KMS-11 (cell line): ENCODE data around the gene PIH1D1.

Experiments used
- H2AFZ ChIP-seq: fragments of 200-600 bp; sonication (generic); 2 replicates; pipeline ENCODE4 v1.6.1; 2016; ENCODE audit warnings: antibody characterized with exemption, mixed run types, low read depth
- H3K27ac ChIP-seq: fragments of 200-600 bp; sonication (generic); 2 replicates; pipeline ENCODE4 v1.6.1; 2016; ENCODE audit warnings: mild to moderate bottlenecking, mixed run types
- H3K27me3 ChIP-seq: fragments of 200-600 bp; sonication (generic); 2 replicates; pipeline ENCODE4 v1.6.1; 2017; ENCODE audit warnings: mild to moderate bottlenecking, low read depth, mixed run types, moderate library complexity; ENCODE audit not compliant: insufficient read depth
- H3K36me3 ChIP-seq: fragments of 200-600 bp; sonication (generic); 2 replicates; pipeline ENCODE4 v1.6.1; 2017; ENCODE audit warnings: mild to moderate bottlenecking, mixed run types; ENCODE audit not compliant: insufficient read depth
- H3K4me1 ChIP-seq: fragments of 200-600 bp; sonication (generic); 2 replicates; pipeline ENCODE4 v1.6.1; 2016; ENCODE audit warnings: mild to moderate bottlenecking, low read depth, mixed run types; ENCODE audit not compliant: poor library complexity, severe bottlenecking
- H3K4me2 ChIP-seq: fragments of 200-600 bp; sonication (generic); 2 replicates; pipeline ENCODE4 v1.7.0; 2016; ENCODE audit warnings: mild to moderate bottlenecking, mixed run types
- H3K4me3 ChIP-seq: fragments of 200-600 bp; sonication (generic); IDR thresholded peaks from 2 replicates; pipeline ENCODE4 v1.6.1; 2017; ENCODE audit warnings: low read depth, low read length, mixed read lengths; ENCODE audit not compliant: insufficient read depth
- H3K79me2 ChIP-seq: fragments of 200-600 bp; sonication (generic); 2 replicates; pipeline ENCODE4 v1.6.1; 2016; ENCODE audit warnings: low read depth, mixed run types; ENCODE audit not compliant: insufficient read depth
- H3K9ac ChIP-seq: fragments of 200-600 bp; sonication (generic); 2 replicates; pipeline ENCODE4 v1.6.1; 2016; ENCODE audit warnings: mild to moderate bottlenecking, mixed run types
- H4K20me1 ChIP-seq: fragments of 200-600 bp; sonication (generic); 2 replicates; pipeline ENCODE4 v1.6.1; 2016; ENCODE audit warnings: mild to moderate bottlenecking, mixed run types; ENCODE audit not compliant: insufficient read depth
- TF ChIP-seq, protein P1 (sequence below): fragments of 200-600 bp; sonication (generic); conservative IDR thresholded peaks from 2 replicates; pipeline ENCODE4 v1.6.1; 2017; ENCODE audit warnings: low read depth, mild to moderate bottlenecking, antibody characterized with exemption, low read length, moderate library complexity, mixed read lengths

Gene PIH1D1

DNA sequence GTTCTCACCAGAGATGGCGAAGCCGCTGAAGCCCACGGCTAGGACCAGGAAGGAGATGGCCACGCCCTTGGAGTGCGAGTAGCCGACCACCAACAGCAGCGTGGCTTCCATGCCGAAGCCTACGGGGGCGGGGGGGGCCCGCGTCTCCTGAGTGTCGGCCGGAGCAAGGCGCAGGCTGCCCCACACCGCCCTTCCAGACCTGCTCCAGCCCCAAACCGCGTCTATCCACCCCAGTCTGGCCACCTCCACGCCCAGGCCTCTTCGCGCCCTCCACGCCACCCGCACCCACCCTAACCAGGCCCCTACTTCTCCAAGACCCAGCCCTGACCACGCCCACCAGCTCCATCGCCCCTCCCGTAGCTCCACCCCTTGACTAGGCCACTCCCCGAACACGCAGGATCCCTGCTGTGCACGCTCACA, 20.3 kb downstream of the PIH1D1 start:
- Histone ChIP-seq H3K4me2 (no peak overlapping the region), H3K27me3 (peaks cover 91% of the 10 kb centered on the region), H3K4me3 (no peak overlapping the region), H3K36me3 (no peaks in the 10 kb centered on the region), H3K27ac (no peak overlapping the region), H3K79me2 (no peaks in the 10 kb centered on the region), H2AFZ (no peak overlapping the region), H3K9ac (no peak overlapping the region), H3K4me1 (peaks cover 6% of the 10 kb centered on the region), H4K20me1 (no peaks in the 10 kb centered on the region)
- TF ChIP-seq, protein P1, sequence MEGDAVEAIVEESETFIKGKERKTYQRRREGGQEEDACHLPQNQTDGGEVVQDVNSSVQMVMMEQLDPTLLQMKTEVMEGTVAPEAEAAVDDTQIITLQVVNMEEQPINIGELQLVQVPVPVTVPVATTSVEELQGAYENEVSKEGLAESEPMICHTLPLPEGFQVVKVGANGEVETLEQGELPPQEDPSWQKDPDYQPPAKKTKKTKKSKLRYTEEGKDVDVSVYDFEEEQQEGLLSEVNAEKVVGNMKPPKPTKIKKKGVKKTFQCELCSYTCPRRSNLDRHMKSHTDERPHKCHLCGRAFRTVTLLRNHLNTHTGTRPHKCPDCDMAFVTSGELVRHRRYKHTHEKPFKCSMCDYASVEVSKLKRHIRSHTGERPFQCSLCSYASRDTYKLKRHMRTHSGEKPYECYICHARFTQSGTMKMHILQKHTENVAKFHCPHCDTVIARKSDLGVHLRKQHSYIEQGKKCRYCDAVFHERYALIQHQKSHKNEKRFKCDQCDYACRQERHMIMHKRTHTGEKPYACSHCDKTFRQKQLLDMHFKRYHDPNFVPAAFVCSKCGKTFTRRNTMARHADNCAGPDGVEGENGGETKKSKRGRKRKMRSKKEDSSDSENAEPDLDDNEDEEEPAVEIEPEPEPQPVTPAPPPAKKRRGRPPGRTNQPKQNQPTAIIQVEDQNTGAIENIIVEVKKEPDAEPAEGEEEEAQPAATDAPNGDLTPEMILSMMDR, result no peak

DNA sequence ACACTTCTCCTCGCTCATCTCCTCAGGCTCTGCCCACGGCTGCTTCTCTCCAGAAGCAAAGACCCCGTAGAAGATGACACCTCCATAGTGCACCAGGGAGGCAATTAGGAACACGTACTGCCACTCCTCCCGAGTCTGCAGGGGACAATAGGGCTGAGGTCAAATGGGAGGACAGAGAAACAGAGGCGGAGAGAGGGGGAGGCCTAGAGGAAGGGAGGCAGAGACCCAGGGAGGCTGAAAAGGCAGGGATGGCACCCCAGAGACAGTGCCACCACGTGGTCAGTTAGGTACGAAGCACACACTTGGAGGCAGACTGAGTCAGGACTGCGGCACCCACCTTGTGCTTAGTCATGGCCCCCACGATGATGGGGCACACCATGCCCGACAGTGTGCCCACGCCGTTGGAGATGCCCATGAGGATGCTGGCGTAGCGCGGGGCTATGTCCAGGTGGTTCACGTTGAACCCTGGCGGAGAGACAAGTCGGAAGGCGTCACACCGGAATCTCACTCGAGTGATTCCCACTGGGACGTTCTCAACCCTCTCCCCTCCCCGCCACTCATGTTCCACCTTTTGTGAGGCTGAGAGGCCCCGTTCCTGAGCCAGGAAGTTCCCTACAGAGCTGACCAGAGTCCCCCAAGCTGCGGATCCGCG, 20.8 kb downstream of the PIH1D1 start:
- Histone ChIP-seq H3K27ac (no peak overlapping the region), H2AFZ (no peak overlapping the region), H3K36me3 (no peaks in the 10 kb centered on the region), H4K20me1 (no peaks in the 10 kb centered on the region), H3K79me2 (no peaks in the 10 kb centered on the region), H3K4me3 (no peak overlapping the region), H3K4me1 (peaks cover 6% of the 10 kb centered on the region), H3K9ac (no peak overlapping the region), H3K4me2 (no peak overlapping the region), H3K27me3 (peaks cover 91% of the 10 kb centered on the region)
- TF ChIP-seq, protein P1, result peak; percentile 43

DNA sequence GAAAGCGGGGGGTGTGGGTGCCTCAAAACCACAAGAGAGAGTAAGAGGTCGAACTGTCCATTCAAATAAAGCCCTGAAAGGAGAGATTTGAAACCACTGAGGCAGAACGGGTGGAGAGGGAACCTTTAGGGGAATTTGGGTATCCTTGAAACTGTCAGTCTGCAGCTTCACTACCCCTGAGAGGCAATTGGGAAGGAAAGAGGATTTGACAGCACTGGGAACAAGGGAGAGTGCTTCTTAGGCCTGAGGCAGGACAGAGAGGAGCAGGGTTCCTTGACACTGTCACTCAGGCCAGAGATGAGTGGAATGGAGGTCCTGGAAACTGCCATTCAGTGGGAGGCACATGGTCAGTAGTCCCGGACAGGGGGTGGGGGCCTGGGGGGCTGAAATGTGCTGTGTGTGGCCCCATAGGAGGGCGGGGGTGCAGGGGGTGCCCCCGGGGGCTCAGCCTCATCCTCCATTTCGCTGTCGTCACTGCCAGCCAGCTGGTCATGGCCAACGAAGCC, 21.4 kb downstream of the PIH1D1 start:
- no peak overlapping the region for H3K4me2 ChIP-seq
- H3K4me1 ChIP-seq, result peaks cover 6% of the 10 kb centered on the region
- H2AFZ ChIP-seq, result no peak overlapping the region
- H3K36me3 ChIP-seq, result no peaks in the 10 kb centered on the region
- no peak overlapping the region for H3K9ac ChIP-seq
- H4K20me1 ChIP-seq, result no peaks in the 10 kb centered on the region
- H3K27me3 ChIP-seq, result peaks cover 91% of the 10 kb centered on the region
- no peaks in the 10 kb centered on the region for H3K79me2 ChIP-seq
- no peak overlapping the region for H3K27ac ChIP-seq
- TF ChIP-seq, protein P1, result no peak
- no peak overlapping the region for H3K4me3 ChIP-seq

DNA sequence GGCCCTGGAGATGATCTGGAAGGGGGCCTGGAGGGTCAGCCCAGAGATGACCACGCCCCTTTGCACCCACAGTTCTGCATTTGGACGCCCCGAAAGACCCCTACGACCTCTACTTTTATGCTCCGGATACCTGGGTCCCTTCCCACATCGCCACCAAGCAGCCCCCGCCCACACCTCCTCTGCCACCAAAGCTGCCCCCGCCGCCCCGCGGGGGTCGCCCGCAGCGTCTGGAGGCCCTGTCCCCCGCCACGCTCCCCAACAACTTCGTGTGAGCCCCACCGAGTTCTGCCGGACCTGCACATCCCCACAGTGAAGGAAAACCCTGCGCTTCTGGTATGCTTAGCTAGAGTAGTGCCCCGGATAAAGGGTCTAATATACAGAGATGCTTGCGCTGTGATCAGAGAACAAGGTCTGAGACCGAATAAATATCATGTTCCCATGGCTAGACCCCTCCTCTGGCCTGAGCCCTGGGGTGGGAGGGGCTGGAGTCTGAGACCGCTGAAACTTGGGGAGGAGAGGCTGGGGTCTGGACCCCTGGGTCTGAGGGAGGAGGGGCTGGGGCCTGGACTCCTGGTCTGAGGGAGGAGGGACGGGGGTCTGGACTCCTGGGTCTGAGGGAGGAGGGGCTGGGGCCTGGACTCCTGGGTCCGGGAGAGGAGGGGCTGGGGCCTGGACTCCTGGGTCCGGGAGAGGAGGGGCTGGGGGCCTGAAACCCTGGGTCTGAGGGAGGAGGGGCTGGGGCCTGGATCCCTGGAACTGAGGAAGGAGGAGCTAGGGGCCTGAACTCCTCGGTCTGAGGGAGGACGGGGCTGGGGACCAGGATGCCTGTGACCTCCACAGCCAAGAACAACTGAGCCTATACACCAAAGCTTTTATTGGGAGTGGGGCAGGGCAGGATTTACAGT, 22.8 kb downstream of the PIH1D1 start:
- Histone ChIP-seq H3K27ac (no peak overlapping the region), H2AFZ (no peak overlapping the region), H3K27me3 (peaks cover 92% of the 10 kb centered on the region), H3K4me3 (no peak overlapping the region), H3K79me2 (no peaks in the 10 kb centered on the region), H3K4me2 (no peak overlapping the region), H3K36me3 (no peaks in the 10 kb centered on the region), H4K20me1 (no peaks in the 10 kb centered on the region), H3K4me1 (peaks cover 6% of the 10 kb centered on the region), H3K9ac (no peak overlapping the region)
- TF ChIP-seq, protein P1, result no peak
